ENCODE results near the gene PDK1. TPM values are rescaled to one million over a fixed set of nuclear protein-coding genes. Genes with fewer than 3 reads are reported as not detected.
A peak's percentile ranks its signal among the peaks of the same experiment; 100 is the strongest.
"Not testable (repeated sequence)": the region's sequence is repeated elsewhere in the genome, so short reads cannot be mapped to it uniquely, and the experiment has no call there.

Gene PDK1
- 10 to 100 TPM; 22.3 to 34.9 TPM for total RNA-seq

DNA sequence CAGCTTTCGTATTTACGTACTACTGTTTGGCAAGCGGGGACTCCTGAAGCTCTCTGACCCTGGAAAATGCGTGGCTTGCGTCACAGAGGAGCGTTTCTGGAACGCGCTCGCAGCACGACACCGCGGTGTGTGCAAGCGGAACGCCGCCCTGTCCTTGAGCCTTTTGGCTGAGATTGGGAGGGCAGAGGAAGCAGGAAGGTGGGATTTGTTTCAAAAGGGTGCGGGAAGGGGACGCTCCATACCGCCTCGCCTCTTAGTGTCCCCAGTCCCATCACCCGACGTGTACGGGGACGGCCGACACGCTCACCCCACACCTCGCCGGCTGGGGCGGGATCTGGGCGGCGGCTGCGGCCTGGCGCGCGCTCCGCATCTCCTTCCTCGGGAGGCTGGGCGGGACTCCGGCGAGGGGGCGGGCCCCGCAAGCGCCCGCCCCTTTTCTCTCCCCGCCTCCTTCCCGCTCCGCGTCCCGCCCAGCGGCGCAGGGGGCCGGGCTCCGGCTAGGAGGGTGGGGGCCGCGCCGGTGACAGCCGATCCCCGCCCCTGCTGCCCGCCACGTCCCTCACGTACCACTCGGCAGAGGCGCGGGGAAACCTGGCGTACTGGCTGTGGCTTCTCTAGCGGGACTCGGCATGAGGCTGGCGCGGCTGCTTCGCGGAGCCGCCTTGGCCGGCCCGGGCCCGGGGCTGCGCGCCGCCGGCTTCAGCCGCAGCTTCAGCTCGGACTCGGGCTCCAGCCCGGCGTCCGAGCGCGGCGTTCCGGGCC is at the start of gene PDK1:
TSS of gene PDK1 (plus strand) at position 569 of the 762 bp plus-strand sequence. CDS start at position 630, 61 bp downstream.
- Mint-ChIP-seq H3K27me3 (no peaks in the 10 kb centered on the region), H3K36me3 (no peaks in the 10 kb centered on the region), H3K4me3 (peak within 1 kb of the TSS; percentile 98), H3K27ac (peak within 1 kb of the TSS; percentile 84 to 90), H3K9me3 (no peaks in the 10 kb centered on the region), H3K4me1 (ENCODE audit: low read depth in 2 of 2) (peaks cover 26 to 28% of the 10 kb centered on the region in 2 donors)
- DNase-seq (ENCODE audit: low spot score) (peak; percentile 95), ATAC-seq (peak; percentile 96 to 97)

GRCh38 chr2:172507199-172507598 is 48.7 kb upstream of the PDK1 start:
- Mint-ChIP-seq H3K27me3 (no peaks in the 10 kb centered on the region), H3K27ac (no peak overlapping the region), H3K4me3 (no peak overlapping the region), H3K4me1 (ENCODE audit: low read depth in 2 of 2) (peaks cover 0 to 6% of the 10 kb centered on the region in 2 donors), H3K9me3 (no peaks in the 10 kb centered on the region), H3K36me3 (peaks cover under 1% of the 10 kb centered on the region)
- ATAC-seq (no peak), DNase-seq (ENCODE audit: low spot score) (no peak)

DNA sequence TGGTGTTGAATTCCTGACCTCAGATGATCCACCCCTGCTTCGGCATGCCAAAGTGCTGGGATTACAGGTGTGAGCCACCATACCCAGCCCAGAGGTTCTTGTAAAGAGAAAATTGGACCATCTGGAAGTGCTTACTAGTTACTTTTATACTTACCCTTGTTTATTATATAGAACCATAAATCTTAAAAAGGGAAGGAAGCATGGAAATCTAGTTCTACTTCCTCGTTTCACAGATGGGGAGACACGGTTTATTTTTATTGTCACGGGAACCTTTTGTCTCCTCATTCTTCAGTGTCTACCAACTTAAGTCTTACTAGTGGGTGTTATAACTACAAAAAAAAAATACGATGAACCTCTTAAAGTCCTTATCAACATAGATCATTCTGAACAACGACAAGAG is 45.8 kb upstream of the PDK1 start:
- Mint-ChIP-seq H3K27me3 (no peaks in the 10 kb centered on the region), H3K4me3 (no peak overlapping the region), H3K27ac (no peak overlapping the region), H3K9me3 (peaks cover 7% of the 10 kb centered on the region), H3K4me1 (ENCODE audit: low read depth in 2 of 2) (peaks cover 0 to 6% of the 10 kb centered on the region in 2 donors), H3K36me3 (peaks cover 13% of the 10 kb centered on the region)
- ATAC-seq (no peak), DNase-seq (ENCODE audit: low spot score) (no peak)

DNA sequence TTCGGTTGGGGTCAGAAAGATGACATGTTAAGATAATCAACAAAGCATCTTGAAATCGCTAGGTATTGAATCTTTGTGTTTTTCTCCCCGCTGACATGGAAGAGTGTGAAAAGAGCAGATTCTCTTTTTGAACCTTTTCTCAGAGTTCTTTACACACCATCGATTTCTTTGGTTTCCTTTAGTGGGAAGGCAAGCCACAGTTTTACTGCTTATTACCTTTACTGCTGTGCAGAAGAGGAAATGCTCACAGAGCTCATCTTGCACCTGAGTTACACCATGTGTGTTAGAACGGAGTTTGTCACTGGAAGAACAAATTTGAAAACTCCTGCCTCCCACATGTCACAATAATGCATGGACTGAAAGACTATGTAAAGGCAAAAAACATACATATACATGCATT is 45.3 kb upstream of the PDK1 start:
- H3K27ac Mint-ChIP-seq = no peak overlapping the region
- H3K4me3 Mint-ChIP-seq = no peak overlapping the region
- no peaks in the 10 kb centered on the region for H3K27me3 Mint-ChIP-seq
- peaks cover 13% of the 10 kb centered on the region for H3K36me3 Mint-ChIP-seq
- H3K4me1 Mint-ChIP-seq (ENCODE audit: low read depth in 2 of 2) = peaks cover 0 to 6% of the 10 kb centered on the region in 2 donors
- DNase-seq (ENCODE audit: low spot score) (no peak), ATAC-seq (no peak)
- peaks cover 7% of the 10 kb centered on the region for H3K9me3 Mint-ChIP-seq

DNA sequence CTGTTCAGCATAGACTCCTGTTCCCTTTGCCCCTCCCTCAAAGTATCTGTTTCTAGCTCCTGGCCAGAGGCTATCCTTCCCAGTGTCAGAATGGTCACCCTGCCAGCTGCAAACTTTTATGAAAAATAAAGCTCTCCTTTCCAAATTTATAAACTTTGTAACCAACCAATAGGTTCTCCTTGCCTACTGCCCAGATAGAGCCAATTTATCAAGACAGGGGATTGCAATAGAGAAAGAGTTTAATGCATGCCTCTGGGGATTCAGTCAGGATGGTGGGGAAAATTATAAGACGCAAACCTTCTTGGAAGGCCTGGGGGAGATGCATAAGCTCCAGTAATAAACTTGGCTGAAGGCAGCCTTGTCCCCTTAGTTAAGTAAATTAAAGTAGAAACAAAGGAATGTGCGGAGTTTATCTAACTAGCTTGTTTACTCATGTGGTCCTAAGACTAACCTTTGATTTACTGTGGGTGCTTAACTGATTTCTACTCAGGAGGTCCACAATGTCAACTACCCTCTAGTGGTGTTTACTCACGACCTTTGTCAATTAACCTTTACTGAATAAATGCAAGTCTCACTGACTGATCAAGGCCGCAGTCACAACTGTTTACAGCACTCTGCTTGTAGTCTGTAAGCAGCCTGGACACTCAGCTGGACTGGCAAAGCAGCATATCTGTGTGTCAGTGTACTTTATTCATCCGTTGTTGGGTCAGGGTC is 42.9 kb upstream of the PDK1 start:
- no peak for DNase-seq (ENCODE audit: low spot score)
- ATAC-seq = no peak
- Mint-ChIP-seq H3K4me1 (ENCODE audit: low read depth in 2 of 2) (peaks cover 0 to 9% of the 10 kb centered on the region in 2 donors), H3K9me3 (peaks cover 7% of the 10 kb centered on the region), H3K27ac (no peak overlapping the region), H3K36me3 (peaks cover 13% of the 10 kb centered on the region), H3K4me3 (no peak overlapping the region), H3K27me3 (no peaks in the 10 kb centered on the region)

GRCh38 chr2:172513524-172513900 is 42.4 kb upstream of the PDK1 start:
- Mint-ChIP-seq H3K27ac (no peak overlapping the region), H3K27me3 (no peaks in the 10 kb centered on the region), H3K4me1 (ENCODE audit: low read depth in 2 of 2) (peaks cover 0 to 9% of the 10 kb centered on the region in 2 donors), H3K4me3 (no peak overlapping the region), H3K36me3 (peaks cover 13% of the 10 kb centered on the region), H3K9me3 (peaks cover 7% of the 10 kb centered on the region)
- no peak for ATAC-seq
- DNase-seq (ENCODE audit: low spot score) = no peak

DNA sequence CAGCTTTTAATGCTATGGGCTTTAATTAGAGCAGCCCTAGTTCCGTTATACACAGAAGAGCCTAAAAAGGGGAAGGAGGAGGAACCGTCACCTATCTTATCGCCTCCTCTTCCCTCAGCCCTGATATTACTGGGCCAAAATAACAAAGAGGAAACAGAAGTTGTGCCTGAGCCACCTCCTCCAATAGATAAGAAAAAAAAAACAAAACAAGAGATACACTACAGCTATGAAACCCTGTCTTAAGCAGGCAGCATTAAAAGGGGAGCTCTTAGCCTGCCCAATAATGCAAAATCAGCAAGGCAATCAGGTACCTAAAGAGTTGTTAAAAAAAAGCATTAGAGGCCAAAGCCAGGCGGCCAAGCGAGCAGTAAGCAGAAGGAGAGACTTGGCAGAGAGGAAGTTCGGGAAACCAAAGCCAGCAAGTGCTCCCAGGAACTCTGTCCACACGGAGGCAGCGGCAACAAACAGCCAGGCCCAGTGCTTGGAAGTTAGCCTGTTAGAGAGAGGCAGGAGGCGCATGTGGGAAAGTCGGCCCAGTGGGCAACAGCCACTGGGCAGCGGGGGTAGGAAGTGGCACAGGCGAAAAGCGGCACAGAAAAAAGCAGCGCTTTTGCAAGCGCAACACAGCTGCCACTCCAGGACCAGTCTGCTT is 41.8 kb upstream of the PDK1 start:
- DNase-seq (ENCODE audit: low spot score) (no peak), ATAC-seq (peak in 1 of 2 donors; percentile 52)
- Mint-ChIP-seq H3K4me3 (peak overlapping the region; percentile 4), H3K27me3 (no peaks in the 10 kb centered on the region), H3K9me3 (peaks cover 7% of the 10 kb centered on the region), H3K36me3 (peaks cover 13% of the 10 kb centered on the region), H3K4me1 (ENCODE audit: low read depth in 2 of 2) (peaks cover 0 to 9% of the 10 kb centered on the region in 2 donors), H3K27ac (no peak overlapping the region)

GRCh38 chr2:172516299-172516698 is 39.6 kb upstream of the PDK1 start:
- H3K9me3 Mint-ChIP-seq = peaks cover 12% of the 10 kb centered on the region
- DNase-seq (ENCODE audit: low spot score) (no peak), ATAC-seq (no peak)
- no peaks in the 10 kb centered on the region for H3K27me3 Mint-ChIP-seq
- peaks cover 0 to 3% of the 10 kb centered on the region in 2 donors for H3K4me1 Mint-ChIP-seq (ENCODE audit: low read depth in 2 of 2)
- H3K4me3 Mint-ChIP-seq = no peak overlapping the region
- no peak overlapping the region for H3K27ac Mint-ChIP-seq
- peaks cover 21% of the 10 kb centered on the region for H3K36me3 Mint-ChIP-seq

- DNase-seq (ENCODE audit: low spot score) (no peak), ATAC-seq (no peak)
- H3K9me3 Mint-ChIP-seq = peaks cover 5% of the 10 kb centered on the region
- peaks cover 0 to 3% of the 10 kb centered on the region in 2 donors for H3K4me1 Mint-ChIP-seq (ENCODE audit: low read depth in 2 of 2)
- no peaks in the 10 kb centered on the region for H3K27me3 Mint-ChIP-seq
- H3K4me3 Mint-ChIP-seq = no peak overlapping the region
- H3K27ac Mint-ChIP-seq = no peak overlapping the region
- peaks cover 8% of the 10 kb centered on the region for H3K36me3 Mint-ChIP-seq
Measured at GRCh38 chr2:172518995-172519394, 36.9 kb upstream of the PDK1 start.

DNA sequence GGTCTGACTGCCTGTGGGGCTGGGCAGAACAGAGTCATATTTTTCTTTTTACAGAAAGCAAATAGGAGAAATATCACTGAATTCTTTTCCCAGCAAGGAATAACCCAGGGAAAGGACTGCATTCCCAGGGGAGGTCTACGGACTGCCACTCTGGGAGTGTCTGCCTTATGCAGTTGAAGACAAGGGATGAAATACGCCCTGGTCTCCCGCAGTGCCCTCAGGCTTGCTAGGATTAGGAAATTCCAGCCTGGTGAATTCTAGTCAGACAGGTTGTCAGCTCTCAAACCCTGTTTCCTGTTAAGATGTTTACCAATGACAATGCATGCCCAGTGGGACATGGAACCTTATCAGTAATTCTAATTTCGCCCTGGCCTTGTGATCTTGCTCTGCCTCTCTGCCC is 30.3 kb upstream of the PDK1 start:
- no peak for ATAC-seq
- Mint-ChIP-seq H3K27me3 (no peaks in the 10 kb centered on the region), H3K27ac (no peak overlapping the region), H3K36me3 (peaks cover 34% of the 10 kb centered on the region), H3K4me3 (no peak overlapping the region), H3K4me1 (ENCODE audit: low read depth in 2 of 2) (no peaks in the 10 kb centered on the region), H3K9me3 (peaks cover 20% of the 10 kb centered on the region)
- no peak for DNase-seq (ENCODE audit: low spot score)

DNA sequence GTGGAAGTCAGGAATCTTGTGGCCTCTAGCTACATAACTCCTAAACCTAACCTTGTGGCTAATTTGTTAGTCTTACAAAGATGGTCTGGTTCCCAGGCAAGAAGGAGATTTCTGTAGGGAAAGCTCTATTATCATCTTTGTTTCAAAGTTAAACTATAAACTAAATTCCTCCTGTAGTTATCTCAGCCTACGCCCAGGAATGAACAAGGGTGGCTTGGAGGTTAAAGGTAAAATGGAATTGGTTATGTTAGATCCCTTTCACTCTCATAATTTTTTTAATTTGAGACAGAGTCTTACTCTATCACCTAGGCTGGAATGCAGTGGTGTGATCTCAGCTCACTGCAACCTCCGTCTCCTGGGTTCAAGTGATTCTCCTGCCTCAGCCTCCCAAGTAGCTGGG is 24.6 kb upstream of the PDK1 start:
- DNase-seq (ENCODE audit: low spot score) = no peak
- Mint-ChIP-seq H3K4me1 (ENCODE audit: low read depth in 2 of 2) (no peaks in the 10 kb centered on the region), H3K9me3 (peaks cover 16% of the 10 kb centered on the region), H3K4me3 (no peak overlapping the region), H3K36me3 (peaks cover 44% of the 10 kb centered on the region), H3K27ac (no peak overlapping the region), H3K27me3 (no peaks in the 10 kb centered on the region)
- no peak for ATAC-seq

DNA sequence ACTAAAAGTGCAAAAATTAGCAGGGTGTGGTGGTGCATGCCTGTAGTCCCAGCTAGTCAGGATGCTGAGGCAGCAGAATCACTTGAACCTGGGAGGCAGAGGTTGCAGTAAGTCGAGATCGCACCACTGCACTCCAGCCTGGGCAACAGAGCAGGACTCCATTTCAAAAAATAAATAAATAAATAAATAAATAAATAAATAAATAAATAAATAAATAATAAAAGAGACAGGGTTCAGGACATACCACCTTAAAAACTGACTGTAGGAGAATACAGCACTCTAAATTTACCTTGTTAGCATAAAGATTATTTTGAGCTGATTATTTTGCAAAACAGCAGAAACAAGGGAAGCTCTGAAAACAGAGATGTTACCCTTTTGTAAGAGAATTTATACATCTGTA is 23.4 kb upstream of the PDK1 start:
- H3K36me3 Mint-ChIP-seq = peaks cover 35% of the 10 kb centered on the region

DNA sequence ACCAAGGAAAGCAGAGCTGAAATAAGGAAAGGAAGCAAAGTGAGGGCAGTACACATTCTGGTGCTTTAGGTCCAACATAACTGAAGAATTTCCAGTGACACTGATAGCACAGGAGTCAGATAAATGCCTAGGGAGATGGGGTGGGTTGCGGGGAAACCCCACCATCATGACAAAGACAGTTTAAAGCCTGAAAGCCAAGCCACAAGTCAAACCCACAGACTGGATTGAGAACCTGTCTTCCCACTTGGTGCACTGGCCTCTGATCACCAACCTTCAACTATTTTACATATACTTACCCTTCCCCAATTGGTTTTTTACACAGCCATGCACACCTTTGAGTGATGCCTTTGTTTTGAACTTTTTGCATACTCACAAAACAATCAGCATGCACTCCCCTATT is 22.2 kb upstream of the PDK1 start:
- peaks cover 32% of the 10 kb centered on the region for H3K36me3 Mint-ChIP-seq
- ATAC-seq (no peak), DNase-seq (ENCODE audit: low spot score) (no peak)
- no peak overlapping the region for H3K27ac Mint-ChIP-seq
- H3K27me3 Mint-ChIP-seq = no peaks in the 10 kb centered on the region
- H3K4me1 Mint-ChIP-seq (ENCODE audit: low read depth in 2 of 2) = no peaks in the 10 kb centered on the region
- H3K4me3 Mint-ChIP-seq = no peak overlapping the region
- peaks cover 12% of the 10 kb centered on the region for H3K9me3 Mint-ChIP-seq

More for the DNA sequence above, 23.4 kb upstream of the PDK1 start:
- H3K4me1 Mint-ChIP-seq (ENCODE audit: low read depth in 2 of 2); H3K27ac Mint-ChIP-seq; ATAC-seq; H3K4me3 Mint-ChIP-seq; DNase-seq (ENCODE audit: low spot score); H3K27me3 Mint-ChIP-seq: not testable (repeated sequence)
- H3K9me3 Mint-ChIP-seq = peaks cover 16% of the 10 kb centered on the region

DNA sequence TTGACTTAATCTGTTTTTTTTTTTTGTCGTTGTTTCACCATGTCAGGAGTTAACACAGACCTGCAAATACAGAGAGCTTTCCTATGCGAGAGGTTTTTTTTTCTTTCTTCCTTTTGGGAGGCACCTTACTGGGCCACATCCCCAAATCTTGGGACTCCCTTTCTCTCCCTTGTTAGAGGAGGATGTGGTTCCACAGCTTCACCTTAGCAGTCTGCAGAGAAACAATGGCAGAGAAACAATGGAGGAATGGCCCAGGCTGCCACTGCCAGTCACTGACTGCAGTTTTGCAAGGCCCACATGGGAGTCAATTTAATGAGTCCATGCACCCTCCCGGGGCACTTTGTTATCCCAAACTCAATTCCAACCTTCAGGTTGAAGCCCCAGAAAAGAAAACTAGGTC is 20.8 kb upstream of the PDK1 start:
- Mint-ChIP-seq H3K27me3 (no peaks in the 10 kb centered on the region), H3K4me1 (ENCODE audit: low read depth in 2 of 2) (no peaks in the 10 kb centered on the region), H3K9me3 (peaks cover 3% of the 10 kb centered on the region), H3K36me3 (peaks cover 27% of the 10 kb centered on the region), H3K4me3 (no peak overlapping the region), H3K27ac (no peak overlapping the region)
- DNase-seq (ENCODE audit: low spot score) = no peak
- ATAC-seq = no peak
